ENCODE results near the gene DDX56. TPM values are rescaled to one million over a fixed set of nuclear protein-coding genes. Genes with fewer than 3 reads are reported as not detected.

DDX56 gene
- total and polyA plus RNA-seq, 2 of the 13 experiments (the other 11 are each of a cell fraction or from before 2014, with no cell fraction given), result 82.6 to 120 TPM

DNA sequence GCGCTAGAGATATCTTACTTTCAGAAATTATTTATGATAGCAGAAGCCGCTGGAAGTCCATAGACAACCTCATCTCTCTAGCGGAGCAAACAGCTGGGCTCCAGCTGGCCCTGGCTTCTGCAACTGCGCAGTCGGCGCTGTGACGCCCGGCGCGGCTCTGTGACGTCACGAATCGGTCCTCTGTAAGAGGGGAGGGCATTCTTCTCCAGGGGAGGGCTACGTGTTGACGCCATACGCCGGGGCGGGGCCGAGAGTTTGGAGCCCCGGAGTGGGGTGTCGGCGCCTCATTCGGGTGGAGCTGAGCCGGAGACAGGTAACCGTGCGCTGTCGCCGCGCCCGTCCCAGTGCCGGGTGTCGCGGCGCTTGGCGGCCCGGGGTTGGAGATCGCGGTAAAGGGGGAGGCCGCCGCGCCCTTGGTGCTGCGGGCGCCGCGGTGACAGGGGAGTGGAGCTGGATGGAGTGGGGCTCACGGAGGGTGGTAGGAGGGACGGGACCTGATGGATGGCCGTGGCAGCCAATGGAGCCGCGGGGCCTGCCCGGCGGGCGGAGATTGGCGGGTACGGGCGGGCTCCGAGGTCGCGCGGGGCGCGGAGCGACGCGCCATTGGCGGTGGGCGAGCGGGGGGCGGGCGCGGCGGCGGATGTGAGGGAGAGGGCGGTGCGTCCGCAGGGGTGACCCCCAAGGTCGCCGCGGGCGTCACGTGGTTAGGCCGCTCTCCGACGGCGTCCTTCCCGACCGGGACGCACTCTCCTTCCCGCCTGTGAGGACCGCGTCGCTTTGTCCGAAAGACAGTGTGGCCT lies 32.8 kb upstream of the DDX56 start, which contains the start of gene OGDH (continued):
- peak; percentile 76 for TF ChIP-seq HES4 (CRISPR knock-in tag; IDR thresholded peaks at IDR 0.05; ENCODE audit: borderline replicate concordance)
- peak; percentile 75 for TF ChIP-seq SMAD3 (CRISPR knock-in tag; IDR thresholded peaks at IDR 0.05)
- TF ChIP-seq, protein P1, sequence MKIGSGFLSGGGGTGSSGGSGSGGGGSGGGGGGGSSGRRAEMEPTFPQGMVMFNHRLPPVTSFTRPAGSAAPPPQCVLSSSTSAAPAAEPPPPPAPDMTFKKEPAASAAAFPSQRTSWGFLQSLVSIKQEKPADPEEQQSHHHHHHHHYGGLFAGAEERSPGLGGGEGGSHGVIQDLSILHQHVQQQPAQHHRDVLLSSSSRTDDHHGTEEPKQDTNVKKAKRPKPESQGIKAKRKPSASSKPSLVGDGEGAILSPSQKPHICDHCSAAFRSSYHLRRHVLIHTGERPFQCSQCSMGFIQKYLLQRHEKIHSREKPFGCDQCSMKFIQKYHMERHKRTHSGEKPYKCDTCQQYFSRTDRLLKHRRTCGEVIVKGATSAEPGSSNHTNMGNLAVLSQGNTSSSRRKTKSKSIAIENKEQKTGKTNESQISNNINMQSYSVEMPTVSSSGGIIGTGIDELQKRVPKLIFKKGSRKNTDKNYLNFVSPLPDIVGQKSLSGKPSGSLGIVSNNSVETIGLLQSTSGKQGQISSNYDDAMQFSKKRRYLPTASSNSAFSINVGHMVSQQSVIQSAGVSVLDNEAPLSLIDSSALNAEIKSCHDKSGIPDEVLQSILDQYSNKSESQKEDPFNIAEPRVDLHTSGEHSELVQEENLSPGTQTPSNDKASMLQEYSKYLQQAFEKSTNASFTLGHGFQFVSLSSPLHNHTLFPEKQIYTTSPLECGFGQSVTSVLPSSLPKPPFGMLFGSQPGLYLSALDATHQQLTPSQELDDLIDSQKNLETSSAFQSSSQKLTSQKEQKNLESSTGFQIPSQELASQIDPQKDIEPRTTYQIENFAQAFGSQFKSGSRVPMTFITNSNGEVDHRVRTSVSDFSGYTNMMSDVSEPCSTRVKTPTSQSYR (CRISPR knock-in tag; IDR thresholded peaks at IDR 0.05; ENCODE audit: borderline replicate concordance), result 0 out of 2 replicates have a peak, but pooled peaks have one; percentile 33
- peak; percentile 87 for TF ChIP-seq ZNF670 (CRISPR knock-in tag; IDR thresholded peaks at IDR 0.05; ENCODE audit: borderline replicate concordance)
- TF ChIP-seq RARA (CRISPR knock-in tag; IDR thresholded peaks at IDR 0.05), result peak; percentile 38
- TF ChIP-seq, protein P2, sequence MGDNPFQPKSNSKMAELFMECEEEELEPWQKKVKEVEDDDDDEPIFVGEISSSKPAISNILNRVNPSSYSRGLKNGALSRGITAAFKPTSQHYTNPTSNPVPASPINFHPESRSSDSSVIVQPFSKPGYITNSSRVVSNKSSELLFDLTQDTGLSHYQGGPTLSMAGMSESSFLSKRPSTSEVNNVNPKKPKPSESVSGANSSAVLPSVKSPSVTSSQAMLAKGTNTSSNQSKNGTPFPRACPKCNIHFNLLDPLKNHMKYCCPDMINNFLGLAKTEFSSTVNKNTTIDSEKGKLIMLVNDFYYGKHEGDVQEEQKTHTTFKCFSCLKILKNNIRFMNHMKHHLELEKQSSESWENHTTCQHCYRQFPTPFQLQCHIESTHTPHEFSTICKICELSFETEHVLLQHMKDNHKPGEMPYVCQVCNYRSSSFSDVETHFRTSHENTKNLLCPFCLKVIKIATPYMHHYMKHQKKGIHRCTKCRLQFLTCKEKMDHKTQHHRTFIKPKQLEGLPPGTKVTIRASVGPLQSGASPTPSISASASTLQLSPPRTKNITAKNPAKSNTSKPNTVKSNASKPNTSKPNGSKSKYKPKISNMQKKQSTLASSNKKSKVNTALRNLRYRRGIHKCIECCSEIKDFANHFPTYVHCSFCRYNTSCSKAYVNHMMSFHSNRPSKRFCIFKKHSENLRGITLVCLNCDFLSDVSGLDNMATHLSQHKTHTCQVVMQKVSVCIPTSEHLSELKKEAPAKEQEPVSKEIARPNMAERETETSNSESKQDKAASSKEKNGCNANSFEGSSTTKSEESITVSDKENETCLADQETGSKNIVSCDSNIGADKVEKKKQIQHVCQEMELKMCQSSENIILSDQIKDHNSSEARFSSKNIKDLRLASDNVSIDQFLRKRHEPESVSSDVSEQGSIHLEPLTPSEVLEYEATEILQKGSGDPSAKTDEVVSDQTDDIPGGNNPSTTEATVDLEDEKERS (CRISPR knock-in tag; IDR thresholded peaks at IDR 0.05), result no peak
- TF ChIP-seq, protein P3, sequence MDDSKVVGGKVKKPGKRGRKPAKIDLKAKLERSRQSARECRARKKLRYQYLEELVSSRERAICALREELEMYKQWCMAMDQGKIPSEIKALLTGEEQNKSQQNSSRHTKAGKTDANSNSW (CRISPR knock-in tag; IDR thresholded peaks at IDR 0.05; ENCODE audit: borderline replicate concordance), result no peak; the same call in 1 of the 2 replicates
- TF ChIP-seq IRX3 (CRISPR knock-in tag; IDR thresholded peaks at IDR 0.05; ENCODE audit: borderline replicate concordance, low read depth), result no peak
- TF ChIP-seq, protein P4, sequence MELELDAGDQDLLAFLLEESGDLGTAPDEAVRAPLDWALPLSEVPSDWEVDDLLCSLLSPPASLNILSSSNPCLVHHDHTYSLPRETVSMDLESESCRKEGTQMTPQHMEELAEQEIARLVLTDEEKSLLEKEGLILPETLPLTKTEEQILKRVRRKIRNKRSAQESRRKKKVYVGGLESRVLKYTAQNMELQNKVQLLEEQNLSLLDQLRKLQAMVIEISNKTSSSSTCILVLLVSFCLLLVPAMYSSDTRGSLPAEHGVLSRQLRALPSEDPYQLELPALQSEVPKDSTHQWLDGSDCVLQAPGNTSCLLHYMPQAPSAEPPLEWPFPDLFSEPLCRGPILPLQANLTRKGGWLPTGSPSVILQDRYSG (CRISPR knock-in tag; IDR thresholded peaks at IDR 0.05), result no peak
- 0 out of 2 replicates have a peak, but pooled peaks have one; percentile 82 for TF ChIP-seq ZNF235 (CRISPR knock-in tag; IDR thresholded peaks at IDR 0.05; ENCODE audit: borderline replicate concordance)
- TF ChIP-seq TBP (CRISPR knock-in tag; IDR thresholded peaks at IDR 0.05), result no peak
- no peak for TF ChIP-seq IKZF4 (CRISPR knock-in tag; IDR thresholded peaks at IDR 0.05; ENCODE audit: borderline replicate concordance, low read depth, not compliant biosample characterization)
- TF ChIP-seq ZNF431 (CRISPR knock-in tag; IDR thresholded peaks at IDR 0.05; ENCODE audit: borderline replicate concordance, low read depth), result peak; percentile 52; the same call in 1 of the 2 replicates
- TF ChIP-seq, protein P5, sequence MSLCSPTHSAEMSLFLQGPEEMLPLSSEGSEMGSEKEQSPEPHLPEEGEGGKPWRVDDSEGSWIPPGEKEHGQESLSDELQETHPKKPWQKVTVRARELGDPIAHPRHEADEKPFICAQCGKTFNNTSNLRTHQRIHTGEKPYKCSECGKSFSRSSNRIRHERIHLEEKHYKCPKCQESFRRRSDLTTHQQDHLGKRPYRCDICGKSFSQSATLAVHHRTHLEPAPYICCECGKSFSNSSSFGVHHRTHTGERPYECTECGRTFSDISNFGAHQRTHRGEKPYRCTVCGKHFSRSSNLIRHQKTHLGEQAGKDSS (CRISPR knock-in tag; IDR thresholded peaks at IDR 0.05; ENCODE audit: borderline replicate concordance, low read depth), result no peak
- TF ChIP-seq JUNB (CRISPR knock-in tag; IDR thresholded peaks at IDR 0.05; ENCODE audit: borderline replicate concordance), result no peak
- 0 out of 2 replicates have a peak, but pooled peaks have one; percentile 14 for TF ChIP-seq NCOA2 (CRISPR knock-in tag; IDR thresholded peaks at IDR 0.05)

Data from HepG2 (cell line).